ENCODE measurements around the gene OOSP1.

Gene OOSP1

GRCh38 chr11:59954219-59954847 is 16.1 kb downstream of the OOSP1 start:
- no peak for DNase-seq (ENCODE audit: low spot score)
- no peak for TF ChIP-seq CTCF (IDR thresholded peaks at IDR 0.05; ENCODE audit: extremely low read depth, insufficient read depth, missing control alignments)
- in situ Hi-C loops (cut with MboI; ENCODE audit: low pct_unique_long_range_greater_than_20kb, low sequenced_read_pairs, unreplicated experiment) = no loop called here

- TF ChIP-seq CTCF (IDR thresholded peaks at IDR 0.05; ENCODE audit: extremely low read depth, insufficient read depth, missing control alignments) = no peak
- DNase-seq (ENCODE audit: low spot score) = no peak
- in situ Hi-C loops (cut with MboI; ENCODE audit: low pct_unique_long_range_greater_than_20kb, low sequenced_read_pairs, unreplicated experiment) = no loop called here
Observed at GRCh38 chr11:59957094-59957493, 18.9 kb downstream of the OOSP1 start.

- no peak for DNase-seq (ENCODE audit: low spot score)
- TF ChIP-seq CTCF (IDR thresholded peaks at IDR 0.05; ENCODE audit: extremely low read depth, insufficient read depth, missing control alignments) = no peak
- in situ Hi-C loops (cut with MboI; ENCODE audit: low pct_unique_long_range_greater_than_20kb, low sequenced_read_pairs, unreplicated experiment) = no loop called here
Observed at GRCh38 chr11:59960502-59961381, 22.5 kb downstream of the OOSP1 start.

- DNase-seq (ENCODE audit: low spot score) = no peak
- no peak for TF ChIP-seq CTCF (IDR thresholded peaks at IDR 0.05; ENCODE audit: extremely low read depth, insufficient read depth, missing control alignments)
- in situ Hi-C loops (cut with MboI; ENCODE audit: low pct_unique_long_range_greater_than_20kb, low sequenced_read_pairs, unreplicated experiment) = no loop called here
Observed at GRCh38 chr11:59962107-59962482, 23.9 kb downstream of the OOSP1 start.

GRCh38 chr11:59963733-59964132 is 25.5 kb downstream of the OOSP1 start, which contains the start of gene OOSP4A:
OOSP4A (plus strand) TSS chr11:59964033; CDS start chr11:59964033, 0 bp downstream.
- in situ Hi-C loops (cut with MboI; ENCODE audit: low pct_unique_long_range_greater_than_20kb, low sequenced_read_pairs, unreplicated experiment) = no loop called here

GRCh38 chr11:59965424-59965823 is 27.2 kb downstream of the OOSP1 start:
- no peak for DNase-seq (ENCODE audit: low spot score)
- in situ Hi-C loops (cut with MboI; ENCODE audit: low pct_unique_long_range_greater_than_20kb, low sequenced_read_pairs, unreplicated experiment) = no loop called here
- TF ChIP-seq CTCF (IDR thresholded peaks at IDR 0.05; ENCODE audit: extremely low read depth, insufficient read depth, missing control alignments) = no peak

More at GRCh38 chr11:59963733-59964132, 25.5 kb downstream of the OOSP1 start, which contains the start of gene OOSP4A:
- TF ChIP-seq CTCF (IDR thresholded peaks at IDR 0.05; ENCODE audit: extremely low read depth, insufficient read depth, missing control alignments) = no peak
- DNase-seq (ENCODE audit: low spot score) = no peak
